SK-N-MC (cell line): Measurements from ENCODE around the gene ETF1.

Experiments used
- DNase-seq: peaks from one replicate; pipeline ENCODE4 v3.0.0-alpha.2; 2011; ENCODE audit warnings: low read depth, low spot score
- H3K27ac ChIP-seq: fragments of 200-600 bp; sonication (generic); 2 replicates; pipeline ENCODE4 v1.5.1; 2016; ENCODE audit warnings: mixed run types
- H3K36me3 ChIP-seq: fragments of 200-600 bp; sonication (generic); 2 replicates; pipeline ENCODE4 v1.6.1; 2017; ENCODE audit warnings: antibody characterized with exemption, low read length, mixed read lengths; ENCODE audit not compliant: insufficient read depth
- H3K4me3 ChIP-seq: fragments of 200-600 bp; sonication (generic); 2 replicates; pipeline ENCODE4 v1.5.1; 2016
- H3K9ac ChIP-seq: fragments of 200-600 bp; sonication (generic); 2 replicates; pipeline ENCODE4 v1.8.0; 2017; ENCODE audit warnings: mixed run types, mixed read lengths; ENCODE audit not compliant: insufficient read length
- H3K9me3 ChIP-seq: fragments of 200-600 bp; sonication (generic); 2 replicates; pipeline ENCODE4 v1.6.1; 2017; ENCODE audit warnings: low read depth, mild to moderate bottlenecking, antibody characterized with exemption, low read length, moderate library complexity, mixed read lengths
- EZH2 ChIP-seq: fragments of 200-600 bp; sonication (generic); IDR thresholded peaks from one replicate; pipeline ENCODE4 v1.6.1; 2017; ENCODE audit warnings: antibody characterized with exemption
- FOXP2 ChIP-seq: optimal IDR thresholded peaks from 2 replicates; pipeline ENCODE3; 2011; ENCODE audit warnings: mild to moderate bottlenecking, moderate library complexity; ENCODE audit not compliant: insufficient read depth; ENCODE audit errors: extremely low read length, control extremely low read depth
- POLR2AphosphoS5 ChIP-seq: IDR thresholded peaks from 2 replicates; pipeline ENCODE4 v1.6.1; 2012; ENCODE audit warnings: mild to moderate bottlenecking, low read depth, low read length, borderline replicate concordance

The ETF1 gene

GRCh38 chr5:138539791-138540190 is 3.2 kb downstream of the ETF1 start:
- no peaks in the 10 kb centered on the region for H3K9me3 ChIP-seq
- no peak overlapping the region for H3K4me3 ChIP-seq
- peaks cover 61% of the 10 kb centered on the region for H3K36me3 ChIP-seq
- no peak for TF ChIP-seq POLR2AphosphoS5
- H3K27ac ChIP-seq = no peak overlapping the region
- peak overlapping the region; percentile 96 for H3K9ac ChIP-seq
- no peak for DNase-seq

DNA sequence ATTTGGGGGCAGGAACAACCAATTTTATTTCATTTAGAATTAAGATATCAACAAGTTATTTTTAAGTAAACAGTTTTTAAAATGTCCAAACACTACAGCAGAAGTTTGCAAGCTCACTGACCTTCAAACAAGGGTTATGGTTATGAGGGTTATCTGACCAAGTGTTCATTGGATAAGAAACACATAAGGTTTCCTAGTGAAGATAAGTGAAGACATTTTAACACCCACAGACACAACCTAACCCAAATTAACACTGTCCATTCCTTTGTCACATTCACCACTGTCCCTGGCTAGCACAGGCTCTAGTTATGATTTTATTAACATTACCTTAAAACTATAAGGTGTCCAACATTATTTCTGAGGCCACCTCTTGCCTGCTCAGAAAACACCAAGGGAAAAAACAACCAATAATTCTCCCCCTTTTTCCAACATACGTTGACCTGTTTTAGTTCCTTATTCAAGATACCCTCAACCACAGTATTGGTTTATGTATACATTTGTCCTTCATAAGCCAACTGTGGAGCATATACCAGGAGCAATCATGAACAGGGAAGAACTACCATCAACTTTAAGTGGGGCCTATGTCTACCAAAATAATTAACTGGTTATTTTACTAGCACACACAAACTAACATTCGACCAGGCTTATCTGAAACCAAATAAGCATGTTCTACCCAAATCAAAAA is 4.0 kb downstream of the ETF1 start:
- TF ChIP-seq EZH2 = no peak
- TF ChIP-seq POLR2AphosphoS5 = no peak
- Histone ChIP-seq H3K4me3 (no peak overlapping the region), H3K9me3 (no peaks in the 10 kb centered on the region), H3K9ac (no peak overlapping the region), H3K27ac (no peak overlapping the region), H3K36me3 (peaks cover 68% of the 10 kb centered on the region)
- DNase-seq = no peak

DNA sequence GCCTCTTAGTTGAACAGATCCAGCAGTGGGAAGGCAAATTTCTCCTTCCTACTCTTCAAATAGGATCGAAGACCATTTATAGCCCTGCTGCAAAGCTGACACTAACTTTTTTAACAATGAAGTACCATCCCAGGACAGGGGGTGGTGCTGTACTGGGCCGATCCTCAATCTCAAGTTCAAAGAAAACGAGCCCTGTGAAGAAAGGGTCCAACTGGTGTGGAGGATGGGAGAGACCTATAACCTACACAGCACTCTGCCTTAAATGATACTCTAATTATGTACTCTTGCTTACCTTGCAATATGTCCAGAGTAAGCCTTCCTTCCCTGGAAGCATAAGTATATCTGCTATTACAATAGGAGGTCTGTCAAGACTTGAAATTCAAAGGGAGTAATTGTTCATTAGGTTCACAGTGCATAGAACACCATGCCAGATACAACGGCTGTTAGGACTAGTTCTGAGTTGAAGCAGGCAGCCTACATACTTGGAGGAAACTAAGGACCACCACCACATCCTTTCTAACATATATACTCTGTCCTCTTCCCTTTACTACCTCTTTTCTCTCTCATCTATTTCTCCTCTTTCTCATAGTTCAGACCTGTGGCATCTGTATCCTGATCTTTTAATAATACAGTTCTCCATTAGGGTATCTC is 6.2 kb downstream of the ETF1 start:
- Histone ChIP-seq H3K27ac (no peak overlapping the region), H3K9me3 (no peaks in the 10 kb centered on the region), H3K4me3 (no peak overlapping the region), H3K36me3 (peaks cover 84% of the 10 kb centered on the region), H3K9ac (no peak overlapping the region)
- no peak for DNase-seq
- TF ChIP-seq EZH2 = no peak
- no peak for TF ChIP-seq FOXP2
- no peak for TF ChIP-seq POLR2AphosphoS5

GRCh38 chr5:138536215-138536614 is 6.8 kb downstream of the ETF1 start:
- Histone ChIP-seq H3K9ac (no peak overlapping the region), H3K4me3 (no peak overlapping the region)

DNA sequence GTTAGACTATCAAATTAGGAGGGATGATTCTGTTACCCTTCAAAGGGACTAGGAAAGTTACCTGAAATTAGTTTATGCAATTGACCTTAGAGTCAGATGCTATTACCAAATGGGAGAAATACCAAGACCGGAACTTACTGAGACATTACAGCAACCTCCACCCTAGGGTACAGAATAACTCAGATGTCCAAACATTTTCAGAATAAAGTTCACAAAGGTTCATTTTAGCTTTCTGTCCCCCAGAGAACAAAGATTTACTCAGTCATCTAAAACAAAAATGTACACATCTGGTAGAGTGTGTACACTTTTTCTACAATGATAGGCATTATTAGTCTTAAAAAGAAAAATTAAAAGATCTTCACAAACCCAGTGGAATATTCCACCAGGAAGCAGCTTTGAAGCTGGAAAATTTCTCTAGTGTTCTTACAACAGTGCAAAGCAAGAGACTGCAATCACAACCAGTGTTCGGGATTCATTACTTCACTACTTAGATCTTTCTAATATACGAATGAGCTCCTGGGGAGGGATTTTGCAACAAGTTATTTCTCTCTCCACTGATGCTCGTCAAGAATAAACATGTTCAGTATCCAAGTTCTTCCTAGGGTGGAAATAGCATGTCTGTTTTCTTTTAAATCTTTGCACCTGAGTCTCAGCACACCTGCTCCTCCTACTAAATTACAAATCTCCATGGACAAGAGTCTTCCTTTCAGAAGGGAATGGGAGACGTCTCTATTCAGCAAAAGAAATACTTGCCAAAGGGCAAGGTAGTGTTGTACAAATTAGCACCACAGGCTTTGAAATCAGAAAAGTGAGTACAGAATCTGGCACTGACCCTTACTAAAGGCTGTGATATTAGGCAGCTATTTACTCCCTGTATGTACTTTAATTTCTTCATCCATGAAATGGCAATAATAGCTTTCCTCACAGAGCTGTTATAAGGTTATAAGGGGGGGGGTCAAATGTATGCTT is 8.8 kb downstream of the ETF1 start:
- TF ChIP-seq FOXP2 (no peak), POLR2AphosphoS5 (no peak), EZH2 (no peak)
- Histone ChIP-seq H3K36me3 (peaks cover 74% of the 10 kb centered on the region), H3K27ac (no peak overlapping the region), H3K4me3 (no peak overlapping the region), H3K9me3 (no peaks in the 10 kb centered on the region), H3K9ac (no peak overlapping the region)
- DNase-seq = no peak

More at GRCh38 chr5:138536215-138536614, 6.8 kb downstream of the ETF1 start:
- H3K9me3 ChIP-seq = no peaks in the 10 kb centered on the region
- TF ChIP-seq EZH2 (no peak), POLR2AphosphoS5 (no peak), FOXP2 (no peak)
- H3K36me3 ChIP-seq = peaks cover 80% of the 10 kb centered on the region
- H3K27ac ChIP-seq = no peak overlapping the region
- DNase-seq = no peak

DNA sequence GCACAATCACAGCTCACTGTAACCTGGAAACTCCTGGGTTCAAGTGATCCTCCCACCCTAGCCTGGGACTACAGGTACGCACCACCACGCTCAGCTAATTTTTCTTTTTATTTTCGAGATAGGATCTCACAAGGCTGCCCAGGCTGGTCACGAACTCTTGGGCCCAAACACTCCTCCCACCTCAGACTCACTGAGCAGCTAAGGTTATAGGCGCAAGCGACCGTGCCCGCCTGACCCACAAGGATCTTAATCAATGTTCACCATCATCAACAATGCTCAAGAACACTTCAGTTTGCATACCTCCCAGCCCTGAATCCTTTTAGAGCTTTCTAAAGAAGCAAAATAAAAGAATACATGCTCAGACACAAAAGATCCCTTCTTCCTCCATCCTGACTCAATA is 13.2 kb downstream of the ETF1 start:
- H3K27ac ChIP-seq = peak overlapping the region; percentile 31; the same call in 1 of the 2 replicates
- H3K9ac ChIP-seq = no peak overlapping the region
- no peak for DNase-seq
- peaks cover 68% of the 10 kb centered on the region for H3K36me3 ChIP-seq
- no peaks in the 10 kb centered on the region for H3K9me3 ChIP-seq
- TF ChIP-seq FOXP2 = no peak
- no peak for TF ChIP-seq POLR2AphosphoS5
- no peak for TF ChIP-seq EZH2
- no peak overlapping the region for H3K4me3 ChIP-seq

- H3K27ac ChIP-seq = 0 out of 2 replicates have a peak overlapping the region, but pooled peaks have one; percentile 31
- no peak for DNase-seq
- peaks cover 61% of the 10 kb centered on the region for H3K36me3 ChIP-seq
- TF ChIP-seq EZH2 (no peak), FOXP2 (no peak), POLR2AphosphoS5 (no peak)
- H3K9ac ChIP-seq = no peak overlapping the region
- no peaks in the 10 kb centered on the region for H3K9me3 ChIP-seq
- no peak overlapping the region for H3K4me3 ChIP-seq
Measured at GRCh38 chr5:138528744-138529469, 14.1 kb downstream of the ETF1 start.

- TF ChIP-seq POLR2AphosphoS5 (no peak), EZH2 (no peak), FOXP2 (no peak)
- H3K27ac ChIP-seq = 0 out of 2 replicates have a peak overlapping the region, but pooled peaks have one; percentile 8
- no peaks in the 10 kb centered on the region for H3K9me3 ChIP-seq
- DNase-seq = no peak
- peaks cover 56% of the 10 kb centered on the region for H3K36me3 ChIP-seq
- no peak overlapping the region for H3K9ac ChIP-seq
- H3K4me3 ChIP-seq = no peak overlapping the region
Measured at GRCh38 chr5:138528208-138528607, 14.8 kb downstream of the ETF1 start.
